Liver (tissue), 9 donors: ENCODE measurements around the gene NUP153. TPM values are rescaled to one million over a fixed set of nuclear protein-coding genes. Genes with fewer than 3 reads are reported as not detected.

Experiments
- DNase-seq: peaks from one replicate; pipeline ENCODE4 v3.0.0-alpha.2; 2017; ENCODE audit warnings: low spot score
- H3K27ac ChIP-seq, 2 donors: one replicate each; pipeline ENCODE4 v1.7.0; 2013; ENCODE audit warnings: inconsistent platforms in 2 of 2, low read length in 2 of 2, control low read depth in 1 of 2, low read depth in 1 of 2, mild to moderate bottlenecking in 1 of 2
- H3K27me3 ChIP-seq, 4 donors: one replicate each; pipeline versions ENCODE4 v1.6.1 to v1.7.0; 2013; ENCODE audit warnings: low read length in 3 of 4, inconsistent platforms in 1 of 4, mild to moderate bottlenecking in 1 of 4, moderate library complexity in 1 of 4; ENCODE audit not compliant: control insufficient read depth in 4 of 4, insufficient read depth in 4 of 4
- H3K36me3 ChIP-seq, 4 donors: one replicate each; pipeline versions ENCODE4 v1.6.1 to v1.7.0; 2013; ENCODE audit warnings: low read length in 3 of 4, mild to moderate bottlenecking in 3 of 4, low read depth in 1 of 4, moderate library complexity in 1 of 4; ENCODE audit not compliant: control insufficient read depth in 4 of 4, insufficient read depth in 3 of 4
- H3K4me1 ChIP-seq, 4 donors: one replicate each; pipeline versions ENCODE4 v1.6.1 to v1.7.0; 2013; ENCODE audit warnings: low read length in 3 of 4, mild to moderate bottlenecking in 3 of 4, moderate library complexity in 1 of 4; ENCODE audit not compliant: control insufficient read depth in 4 of 4, insufficient read depth in 4 of 4
- H3K4me3 ChIP-seq, 3 donors: one replicate each; pipeline versions ENCODE4 v1.6.1 to v1.7.0; 2013; ENCODE audit warnings: low read length in 3 of 3, control low read depth in 1 of 3, low read depth in 1 of 3, mild to moderate bottlenecking in 1 of 3
- H3K9ac ChIP-seq, 2 donors: one replicate each; pipeline ENCODE4 v1.7.0; 2013; ENCODE audit warnings: low read length in 2 of 2, mild to moderate bottlenecking in 2 of 2, moderate library complexity in 2 of 2, control low read depth in 1 of 2, low read depth in 1 of 2
- H3K9me3 ChIP-seq, 4 donors: one replicate each; pipeline versions ENCODE4 v1.6.1 to v1.7.0; 2013; ENCODE audit warnings: low read length in 3 of 4; ENCODE audit not compliant: control insufficient read depth in 4 of 4
- CTCF ChIP-seq: fragments of 150-350 bp; IDR thresholded peaks from 2 replicates; pipeline ENCODE4 v1.5.1; 2017; ENCODE audit warnings: improper control_type of control experiment, low read depth, low read length; ENCODE audit not compliant: missing input control
- EGR1 ChIP-seq, 2 donors: IDR thresholded peaks; 2 replicates each; pipeline ENCODE4 v1.6.1; 2016 to 2018; ENCODE audit warnings: antibody characterized with exemption in 2 of 2, low read depth in 2 of 2
- FOXA1 ChIP-seq: IDR thresholded peaks from 2 replicates; pipeline ENCODE4 v1.6.1; 2016; ENCODE audit warnings: antibody characterized with exemption
- FOXA2 ChIP-seq: IDR thresholded peaks from 2 replicates; pipeline ENCODE4 v1.6.1; 2016; ENCODE audit warnings: antibody characterized with exemption
- GABPA ChIP-seq, 2 donors: IDR thresholded peaks in 1 of 2; conservative IDR thresholded peaks in 1 of 2; 2 replicates each; pipeline ENCODE4 v1.6.1; 2016; ENCODE audit warnings: antibody characterized with exemption in 2 of 2, mild to moderate bottlenecking in 1 of 2, moderate library complexity in 1 of 2
- HNF4A ChIP-seq, 2 donors: conservative IDR thresholded peaks; 2 replicates each; pipeline ENCODE4 v1.6.1; 2016; ENCODE audit warnings: antibody characterized with exemption in 2 of 2, mild to moderate bottlenecking in 2 of 2
- HNF4G ChIP-seq: IDR thresholded peaks from 2 replicates; pipeline ENCODE4 v1.6.1; 2016; ENCODE audit warnings: antibody characterized with exemption
- JUND ChIP-seq, 2 donors: IDR thresholded peaks; 2 replicates each; pipeline ENCODE4 v1.6.1; 2016; ENCODE audit warnings: antibody characterized with exemption in 2 of 2
- NR2F2 ChIP-seq: IDR thresholded peaks from 2 replicates; pipeline ENCODE4 v1.6.1; 2016; ENCODE audit warnings: antibody characterized with exemption
- RAD21 ChIP-seq, 2 donors: IDR thresholded peaks; 2 replicates each; pipeline ENCODE4 v1.6.1; 2016; ENCODE audit warnings: antibody characterized with exemption in 2 of 2, mild to moderate bottlenecking in 2 of 2
- REST ChIP-seq: IDR thresholded peaks from 2 replicates; pipeline ENCODE4 v1.6.1; 2016; ENCODE audit warnings: antibody characterized with exemption, mild to moderate bottlenecking
- RXRA ChIP-seq, 2 donors: IDR thresholded peaks; 2 replicates each; pipeline ENCODE4 v1.6.1; 2017 to 2018; ENCODE audit warnings: antibody characterized with exemption in 2 of 2, mild to moderate bottlenecking in 1 of 2
- SP1 ChIP-seq: IDR thresholded peaks from 2 replicates; pipeline ENCODE4 v1.6.1; 2018; ENCODE audit warnings: antibody characterized with exemption, mild to moderate bottlenecking
- TAF1 ChIP-seq: conservative IDR thresholded peaks from 2 replicates; pipeline ENCODE4 v1.6.1; 2016; ENCODE audit warnings: antibody characterized with exemption, mild to moderate bottlenecking
- YY1 ChIP-seq: IDR thresholded peaks from 2 replicates; pipeline ENCODE4 v1.6.1; 2016; ENCODE audit warnings: antibody characterized with exemption, mild to moderate bottlenecking
- ZBTB33 ChIP-seq: IDR thresholded peaks from 2 replicates; pipeline ENCODE4 v1.6.1; 2016; ENCODE audit warnings: antibody characterized with exemption
- WGBS: extraction: QIAGEN DNeasy Blood & Tissue Kit; methylation state at CpG from one replicate; pipeline ENCODE4 v1.1.7; 2013; 5-methylcytosine and 5-hydroxymethylcytosine counted together
- polyA plus RNA-seq, 2 donors: library from polyadenylated mRNA; stranded (reverse) in 1 of 2; unstranded in 1 of 2; fragments of 200-250 nt in 1 of 2; fragments of >200 nt in 1 of 2; fragmentation: Nextera tagmentation in 1 of 2; extraction: Ambion mirVana in 1 of 2; gene quantifications; one replicate each; pipeline versions ENCODE4 v1.2.1 to v1.2.3, GENCODE V29; 2013 to 2015
- total RNA-seq, 2 donors: library from RNA; depleted of rRNA; stranded (reverse); fragments of >200 nt; gene quantifications; one replicate each; pipeline ENCODE4 v1.2.3, GENCODE V29; 2014
- TF ChIP-seq, protein P1 (sequence below): IDR thresholded peaks from 2 replicates; pipeline ENCODE4 v1.6.1; 2016; ENCODE audit warnings: antibody characterized with exemption
- TF ChIP-seq, protein P2 (sequence below): IDR thresholded peaks from 2 replicates; pipeline ENCODE4 v1.6.1; 2016; ENCODE audit warnings: antibody characterized with exemption
- donor health status: healthy.
- donor health status: healthy.
- donor health status: healthy.
- donor health status: healthy.
- donor health status: healthy.

The NUP153 gene
- total and polyA plus RNA-seq, 4 donors = 5.1 to 42.4 (median 14.4) TPM

GRCh38 chr6:17612048-17612447 lies 94.7 kb downstream of the NUP153 start:
- 86% methylated on average over 4 of the region's 4 CpGs for WGBS
- no peak overlapping the region for H3K27ac ChIP-seq
- H3K27me3 ChIP-seq = no peaks in the 10 kb centered on the region
- no peak for TF ChIP-seq GABPA (IDR thresholded peaks at IDR 0.05 in 1 of 2, conservative IDR thresholded peaks at IDR 0.05 in 1 of 2)
- H3K36me3 ChIP-seq = peaks cover 3 to 19% (median 9%) of the 10 kb centered on the region in 4 donors
- H3K4me1 ChIP-seq = peaks cover 3 to 35% (median 24%) of the 10 kb centered on the region in 4 donors
- DNase-seq = no peak
- H3K9ac ChIP-seq = no peak overlapping the region
- no peak overlapping the region for H3K4me3 ChIP-seq
- H3K9me3 ChIP-seq = no peaks in the 10 kb centered on the region

GRCh38 chr6:17610835-17611234 lies 95.9 kb downstream of the NUP153 start:
- Histone ChIP-seq H3K9ac (no peak overlapping the region), H3K27ac (peak overlapping the region in 1 of 2 donors; percentile 44), H3K36me3 (peaks cover 3 to 21% (median 10%) of the 10 kb centered on the region in 4 donors), H3K4me1 (peaks cover 8 to 41% (median 25%) of the 10 kb centered on the region in 4 donors), H3K9me3 (no peaks in the 10 kb centered on the region), H3K27me3 (no peaks in the 10 kb centered on the region), H3K4me3 (no peak overlapping the region)
- WGBS = 37% methylated on average over 3 of the region's 3 CpGs
- DNase-seq = no peak
- TF ChIP-seq JUND (IDR thresholded peaks at IDR 0.05) (peak in 1 of 2 donors; percentile 40), EGR1 (IDR thresholded peaks at IDR 0.05; ENCODE audit: low read depth in 2 of 2) (peak in 1 of 2 donors; percentile 12), FOXA2 (peak; percentile 19), HNF4G (peak; percentile 71), RAD21 (IDR thresholded peaks at IDR 0.05) (peak in 1 of 2 donors; percentile 28), YY1 (no peak), CTCF (no peak), REST (peak; percentile 48), TAF1 (peak; percentile 59), NR2F2 (no peak), RXRA (IDR thresholded peaks at IDR 0.05) (peak; percentile 37 to 55), ZBTB33 (no peak), GABPA (IDR thresholded peaks at IDR 0.05 in 1 of 2, conservative IDR thresholded peaks at IDR 0.05 in 1 of 2) (peak in 1 of 2 donors; percentile 17), SP1 (peak; percentile 54), FOXA1 (no peak), HNF4A (conservative IDR thresholded peaks at IDR 0.05) (peak; percentile 87 to 91)
- TF ChIP-seq, protein P1, sequence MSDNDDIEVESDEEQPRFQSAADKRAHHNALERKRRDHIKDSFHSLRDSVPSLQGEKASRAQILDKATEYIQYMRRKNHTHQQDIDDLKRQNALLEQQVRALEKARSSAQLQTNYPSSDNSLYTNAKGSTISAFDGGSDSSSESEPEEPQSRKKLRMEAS = no peak
- TF ChIP-seq, protein P2, sequence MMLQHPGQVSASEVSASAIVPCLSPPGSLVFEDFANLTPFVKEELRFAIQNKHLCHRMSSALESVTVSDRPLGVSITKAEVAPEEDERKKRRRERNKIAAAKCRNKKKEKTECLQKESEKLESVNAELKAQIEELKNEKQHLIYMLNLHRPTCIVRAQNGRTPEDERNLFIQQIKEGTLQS = no peak
